GM12864 (cell line): ENCODE measurements around the gene CSF1R.

Source experiments
- DNase-seq: peaks from one replicate; pipeline ENCODE4 v3.0.0-alpha.2; 2011; ENCODE audit warnings: low read depth
- H3K4me3 ChIP-seq: 2 replicates; pipeline ENCODE4 v1.5.1; 2011; ENCODE audit warnings: mild to moderate bottlenecking, low read depth, low read length, control low read depth
- CTCF ChIP-seq: IDR thresholded peaks from 2 replicates; pipeline ENCODE4 v1.5.1; 2011; ENCODE audit warnings: low read depth, mild to moderate bottlenecking, moderate library complexity, low read length, control low read depth, inconsistent platforms; ENCODE audit errors: missing control alignments

Gene CSF1R

GRCh38 chr5:150014456-150014855 lies 71.9 kb downstream of the CSF1R start:
- no peak overlapping the region for H3K4me3 ChIP-seq
- DNase-seq, result no peak
- no peak for TF ChIP-seq CTCF

GRCh38 chr5:150013931-150014330 lies 72.4 kb downstream of the CSF1R start:
- TF ChIP-seq CTCF, result no peak
- H3K4me3 ChIP-seq, result no peak overlapping the region
- no peak for DNase-seq

GRCh38 chr5:150009671-150010387 lies 76.5 kb downstream of the CSF1R start:
- H3K4me3 ChIP-seq, result no peak overlapping the region
- DNase-seq, result no peak
- no peak for TF ChIP-seq CTCF

GRCh38 chr5:150007050-150007449 lies 79.3 kb downstream of the CSF1R start:
- no peak for DNase-seq

GRCh38 chr5:150006318-150006717 lies 80.0 kb downstream of the CSF1R start:
- no peak for DNase-seq
- TF ChIP-seq CTCF, result no peak
- H3K4me3 ChIP-seq, result no peak overlapping the region

More at GRCh38 chr5:150007050-150007449, 79.3 kb downstream of the CSF1R start:
- no peak overlapping the region for H3K4me3 ChIP-seq
- TF ChIP-seq CTCF, result no peak
